ACC112 (cell line): ENCODE measurements around the gene CMTM5.

Experiments used
- H2AFZ ChIP-seq: fragments of 200-600 bp; sonication (generic); one replicate; pipeline ENCODE4 v1.6.0; 2017; ENCODE audit warnings: antibody characterized with exemption, low read length; ENCODE audit not compliant: unreplicated experiment
- H3K27ac ChIP-seq: fragments of 200-600 bp; sonication (generic); 2 replicates; pipeline ENCODE4 v1.5.1; 2014; ENCODE audit warnings: low read depth, mild to moderate bottlenecking, antibody characterized with exemption, low read length, moderate library complexity
- H3K27me3 ChIP-seq: fragments of 200-600 bp; sonication (generic); 2 replicates; pipeline ENCODE4 v1.6.1; 2014; ENCODE audit warnings: mild to moderate bottlenecking, antibody characterized with exemption, low read length, moderate library complexity, mixed read lengths; ENCODE audit not compliant: insufficient read depth
- H3K36me3 ChIP-seq: fragments of 200-600 bp; sonication (generic); 2 replicates; pipeline ENCODE4 v1.6.1; 2016; ENCODE audit warnings: mild to moderate bottlenecking, antibody characterized with exemption, low read length, moderate library complexity, mixed read lengths; ENCODE audit not compliant: insufficient read depth
- H3K4me1 ChIP-seq: fragments of 200-600 bp; sonication (generic); one replicate; pipeline ENCODE4 v1.6.1; 2016; ENCODE audit warnings: low read length, mixed read lengths; ENCODE audit not compliant: insufficient read depth, unreplicated experiment, control insufficient read depth
- H3K4me3 ChIP-seq: fragments of 200-600 bp; sonication (generic); 2 replicates; pipeline ENCODE4 v1.5.1; 2014; ENCODE audit warnings: mild to moderate bottlenecking, low read depth, low read length
- H3K79me2 ChIP-seq: fragments of 200-600 bp; sonication (generic); one replicate; pipeline ENCODE4 v1.6.0; 2016; ENCODE audit warnings: low read length; ENCODE audit not compliant: control insufficient read depth, unreplicated experiment, insufficient read depth

The CMTM5 gene

GRCh38 chr14:23366426-23366921 is 10.4 kb upstream of the CMTM5 start:
- H3K36me3 ChIP-seq = no peaks in the 10 kb centered on the region
- H3K27me3 ChIP-seq = peaks cover 22% of the 10 kb centered on the region
- H3K4me1 ChIP-seq = peaks cover 16% of the 10 kb centered on the region
- H3K27ac ChIP-seq = no peak overlapping the region
- H3K4me3 ChIP-seq = peak overlapping the region; percentile 75
- peak overlapping the region; percentile 39 for H2AFZ ChIP-seq
- H3K79me2 ChIP-seq = peaks cover 16% of the 10 kb centered on the region

- Histone ChIP-seq H3K4me1 (peaks cover 5% of the 10 kb centered on the region), H3K79me2 (no peaks in the 10 kb centered on the region), H3K4me3 (no peak overlapping the region), H3K27me3 (peaks cover 22% of the 10 kb centered on the region), H2AFZ (no peak overlapping the region), H3K36me3 (no peaks in the 10 kb centered on the region), H3K27ac (no peak overlapping the region)
These were observed 6.6 kb upstream of the CMTM5 start for GRCh38 chr14:23370221-23370620.

GRCh38 chr14:23371865-23372264 is 5.0 kb upstream of the CMTM5 start:
- Histone ChIP-seq H3K4me3 (no peak overlapping the region), H3K27me3 (peaks cover 22% of the 10 kb centered on the region), H3K79me2 (no peaks in the 10 kb centered on the region), H3K4me1 (peaks cover under 1% of the 10 kb centered on the region), H2AFZ (no peak overlapping the region), H3K27ac (no peak overlapping the region), H3K36me3 (no peaks in the 10 kb centered on the region)

- H3K27ac ChIP-seq = no peak within 1 kb of the TSS
These were observed 4.3 kb upstream of the CMTM5 start, which contains the start of gene IL25 for GRCh38 chr14:23372509-23372908. Gene IL25 (plus strand): TSS chr14:23372809.

GRCh38 chr14:23373041-23373440 is 3.8 kb upstream of the CMTM5 start:
- no peaks in the 10 kb centered on the region for H3K79me2 ChIP-seq
- no peak overlapping the region for H3K4me3 ChIP-seq
- no peak overlapping the region for H2AFZ ChIP-seq
- no peaks in the 10 kb centered on the region for H3K36me3 ChIP-seq
- H3K27ac ChIP-seq = no peak overlapping the region
- no peaks in the 10 kb centered on the region for H3K4me1 ChIP-seq
- H3K27me3 ChIP-seq = peaks cover 22% of the 10 kb centered on the region

More at GRCh38 chr14:23372509-23372908, 4.3 kb upstream of the CMTM5 start, which contains the start of gene IL25:
- Histone ChIP-seq H3K4me1 (no peaks in the 10 kb centered on the region), H2AFZ (no peak within 1 kb of the TSS), H3K27me3 (peaks cover 22% of the 10 kb centered on the region), H3K79me2 (no peaks in the 10 kb centered on the region), H3K4me3 (no peak within 1 kb of the TSS), H3K36me3 (no peaks in the 10 kb centered on the region)

- Histone ChIP-seq H3K27ac (no peak overlapping the region), H3K79me2 (no peaks in the 10 kb centered on the region), H3K4me1 (no peaks in the 10 kb centered on the region), H3K4me3 (no peak overlapping the region), H3K36me3 (no peaks in the 10 kb centered on the region), H3K27me3 (peaks cover 13% of the 10 kb centered on the region), H2AFZ (no peak overlapping the region)
These were observed 1.2 kb upstream of the CMTM5 start for GRCh38 chr14:23375527-23376251.

- no peaks in the 10 kb centered on the region for H3K36me3 ChIP-seq
- no peaks in the 10 kb centered on the region for H3K4me1 ChIP-seq
- H3K79me2 ChIP-seq = no peaks in the 10 kb centered on the region
- no peak overlapping the region for H3K27ac ChIP-seq
- peaks cover 21% of the 10 kb centered on the region for H3K27me3 ChIP-seq
- no peak overlapping the region for H3K4me3 ChIP-seq
- no peak overlapping the region for H2AFZ ChIP-seq
These were observed 328 bp downstream of the CMTM5 start for GRCh38 chr14:23377198-23377550.

- H3K4me3 ChIP-seq = no peak overlapping the region
- H2AFZ ChIP-seq = no peak overlapping the region
- no peak overlapping the region for H3K27ac ChIP-seq
- no peaks in the 10 kb centered on the region for H3K4me1 ChIP-seq
- H3K27me3 ChIP-seq = peaks cover 26% of the 10 kb centered on the region
- H3K36me3 ChIP-seq = no peaks in the 10 kb centered on the region
- H3K79me2 ChIP-seq = no peaks in the 10 kb centered on the region
These were observed 1.0 kb downstream of the CMTM5 start for GRCh38 chr14:23377573-23378563.

GRCh38 chr14:23378612-23379220 is 1.9 kb downstream of the CMTM5 start:
- H3K36me3 ChIP-seq = no peaks in the 10 kb centered on the region
- H3K4me3 ChIP-seq = no peak overlapping the region
- H3K79me2 ChIP-seq = no peaks in the 10 kb centered on the region
- no peaks in the 10 kb centered on the region for H3K4me1 ChIP-seq
- no peak overlapping the region for H3K27ac ChIP-seq
- H2AFZ ChIP-seq = no peak overlapping the region
- H3K27me3 ChIP-seq = peaks cover 32% of the 10 kb centered on the region

- peaks cover 40% of the 10 kb centered on the region for H3K27me3 ChIP-seq
These were observed 2.7 kb downstream of the CMTM5 start for GRCh38 chr14:23379366-23380196.

More at GRCh38 chr14:23379366-23380196, 2.7 kb downstream of the CMTM5 start:
- H3K4me3 ChIP-seq = no peak overlapping the region
- no peak overlapping the region for H3K27ac ChIP-seq
- no peaks in the 10 kb centered on the region for H3K36me3 ChIP-seq
- H3K79me2 ChIP-seq = no peaks in the 10 kb centered on the region
- H2AFZ ChIP-seq = no peak overlapping the region
- H3K4me1 ChIP-seq = no peaks in the 10 kb centered on the region
